ENCODE data around the gene SULT1A2. TPM values are rescaled to one million over a fixed set of nuclear protein-coding genes. Genes with fewer than 3 reads are reported as not detected.
"Not testable (repeated sequence)": the region's sequence is repeated elsewhere in the genome, so short reads cannot be mapped to it uniquely, and the experiment has no call there.

Gene SULT1A2
- total RNA-seq, 2 donors from 2014 or later: not detected

GRCh38 chr16:28621481-28622155 lies 24.8 kb upstream of the SULT1A2 start:
- no peak for ATAC-seq (ENCODE audit: insufficient number of reproducible peaks, low FRiP score, low read depth)

GRCh38 chr16:28620316-28620715 lies 23.5 kb upstream of the SULT1A2 start:
- H3K9me3 ChIP-seq; DNase-seq (ENCODE audit: low spot score); H3K4me1 ChIP-seq (ENCODE audit: control insufficient read depth in 1 of 2, low read depth in 2 of 2); H3K4me3 ChIP-seq; H3K36me3 ChIP-seq; H3K27ac ChIP-seq; ATAC-seq (ENCODE audit: insufficient number of reproducible peaks, low FRiP score, low read depth); H3K27me3 ChIP-seq (replicated peaks; ENCODE audit: insufficient read depth): not testable (repeated sequence)

More at GRCh38 chr16:28621481-28622155, 24.8 kb upstream of the SULT1A2 start:
- no peak for DNase-seq (ENCODE audit: low spot score)
- Histone ChIP-seq H3K27me3 (replicated peaks; ENCODE audit: insufficient read depth) (no peaks in the 10 kb centered on the region), H3K36me3 (no peaks in the 10 kb centered on the region), H3K9me3 (no peaks in the 10 kb centered on the region), H3K4me3 (no peak overlapping the region), H3K4me1 (ENCODE audit: control insufficient read depth in 1 of 2, low read depth in 2 of 2) (no peaks in the 10 kb centered on the region), H3K27ac (no peak overlapping the region)
- no peak for TF ChIP-seq CTCF (IDR thresholded peaks at IDR 0.05)

- Histone ChIP-seq H3K9me3 (no peaks in the 10 kb centered on the region), H3K4me3 (no peak overlapping the region), H3K36me3 (no peaks in the 10 kb centered on the region), H3K27me3 (replicated peaks; ENCODE audit: insufficient read depth) (no peaks in the 10 kb centered on the region), H3K4me1 (ENCODE audit: control insufficient read depth in 1 of 2, low read depth in 2 of 2) (no peaks in the 10 kb centered on the region), H3K27ac (no peak overlapping the region)
- ATAC-seq (ENCODE audit: insufficient number of reproducible peaks, low FRiP score, low read depth): no peak
- no peak for TF ChIP-seq CTCF (IDR thresholded peaks at IDR 0.05)
- no peak for DNase-seq (ENCODE audit: low spot score)
Observed at GRCh38 chr16:28617874-28618273, 21.0 kb upstream of the SULT1A2 start.

- H3K4me1 ChIP-seq (ENCODE audit: control insufficient read depth in 1 of 2, low read depth in 2 of 2): no peaks in the 10 kb centered on the region
- H3K9me3 ChIP-seq: no peaks in the 10 kb centered on the region
- no peak for ATAC-seq (ENCODE audit: insufficient number of reproducible peaks, low FRiP score, low read depth)
- no peak overlapping the region for H3K27ac ChIP-seq
- H3K36me3 ChIP-seq: no peaks in the 10 kb centered on the region
- H3K27me3 ChIP-seq (replicated peaks; ENCODE audit: insufficient read depth): no peaks in the 10 kb centered on the region
- H3K4me3 ChIP-seq: no peak overlapping the region
- DNase-seq (ENCODE audit: low spot score): no peak
- TF ChIP-seq CTCF (IDR thresholded peaks at IDR 0.05): no peak
Observed at GRCh38 chr16:28616636-28617035, 19.8 kb upstream of the SULT1A2 start.

GRCh38 chr16:28616224-28616577 lies 19.4 kb upstream of the SULT1A2 start:
- H3K4me3 ChIP-seq; H3K27ac ChIP-seq; H3K27me3 ChIP-seq (replicated peaks; ENCODE audit: insufficient read depth); ATAC-seq (ENCODE audit: insufficient number of reproducible peaks, low FRiP score, low read depth); H3K36me3 ChIP-seq; H3K9me3 ChIP-seq; DNase-seq (ENCODE audit: low spot score); H3K4me1 ChIP-seq (ENCODE audit: control insufficient read depth in 1 of 2, low read depth in 2 of 2): not testable (repeated sequence)

GRCh38 chr16:28615486-28616223 lies 18.8 kb upstream of the SULT1A2 start:
- not testable (repeated sequence) for H3K4me1 ChIP-seq (ENCODE audit: control insufficient read depth in 1 of 2, low read depth in 2 of 2); H3K9me3 ChIP-seq; H3K36me3 ChIP-seq; H3K27ac ChIP-seq; DNase-seq (ENCODE audit: low spot score); H3K4me3 ChIP-seq; ATAC-seq (ENCODE audit: insufficient number of reproducible peaks, low FRiP score, low read depth); H3K27me3 ChIP-seq (replicated peaks; ENCODE audit: insufficient read depth)
- peak; percentile 60 for TF ChIP-seq CTCF (IDR thresholded peaks at IDR 0.05)

- not testable (repeated sequence) for H3K4me1 ChIP-seq (ENCODE audit: control insufficient read depth in 1 of 2, low read depth in 2 of 2); DNase-seq (ENCODE audit: low spot score); H3K27ac ChIP-seq; H3K36me3 ChIP-seq; ATAC-seq (ENCODE audit: insufficient number of reproducible peaks, low FRiP score, low read depth); H3K27me3 ChIP-seq (replicated peaks; ENCODE audit: insufficient read depth); H3K4me3 ChIP-seq; H3K9me3 ChIP-seq
Observed at GRCh38 chr16:28614561-28614960, 17.7 kb upstream of the SULT1A2 start.

GRCh38 chr16:28613912-28614311 lies 17.1 kb upstream of the SULT1A2 start:
- not testable (repeated sequence) for H3K4me1 ChIP-seq (ENCODE audit: control insufficient read depth in 1 of 2, low read depth in 2 of 2); ATAC-seq (ENCODE audit: insufficient number of reproducible peaks, low FRiP score, low read depth); H3K27ac ChIP-seq; H3K36me3 ChIP-seq; DNase-seq (ENCODE audit: low spot score); H3K9me3 ChIP-seq; H3K4me3 ChIP-seq; H3K27me3 ChIP-seq (replicated peaks; ENCODE audit: insufficient read depth)

All from thoracic aorta (tissue), 2 donors.